Measurements from ENCODE around the gene PLPP6. TPM values are rescaled to one million over a fixed set of nuclear protein-coding genes. Genes with fewer than 3 reads are reported as not detected.

The PLPP6 gene
- total and polyA plus RNA-seq, 2 of the 8 experiments (the other 6 are each of a cell fraction or from before 2014, with no cell fraction given) = 11.8 to 13.3 TPM

DNA sequence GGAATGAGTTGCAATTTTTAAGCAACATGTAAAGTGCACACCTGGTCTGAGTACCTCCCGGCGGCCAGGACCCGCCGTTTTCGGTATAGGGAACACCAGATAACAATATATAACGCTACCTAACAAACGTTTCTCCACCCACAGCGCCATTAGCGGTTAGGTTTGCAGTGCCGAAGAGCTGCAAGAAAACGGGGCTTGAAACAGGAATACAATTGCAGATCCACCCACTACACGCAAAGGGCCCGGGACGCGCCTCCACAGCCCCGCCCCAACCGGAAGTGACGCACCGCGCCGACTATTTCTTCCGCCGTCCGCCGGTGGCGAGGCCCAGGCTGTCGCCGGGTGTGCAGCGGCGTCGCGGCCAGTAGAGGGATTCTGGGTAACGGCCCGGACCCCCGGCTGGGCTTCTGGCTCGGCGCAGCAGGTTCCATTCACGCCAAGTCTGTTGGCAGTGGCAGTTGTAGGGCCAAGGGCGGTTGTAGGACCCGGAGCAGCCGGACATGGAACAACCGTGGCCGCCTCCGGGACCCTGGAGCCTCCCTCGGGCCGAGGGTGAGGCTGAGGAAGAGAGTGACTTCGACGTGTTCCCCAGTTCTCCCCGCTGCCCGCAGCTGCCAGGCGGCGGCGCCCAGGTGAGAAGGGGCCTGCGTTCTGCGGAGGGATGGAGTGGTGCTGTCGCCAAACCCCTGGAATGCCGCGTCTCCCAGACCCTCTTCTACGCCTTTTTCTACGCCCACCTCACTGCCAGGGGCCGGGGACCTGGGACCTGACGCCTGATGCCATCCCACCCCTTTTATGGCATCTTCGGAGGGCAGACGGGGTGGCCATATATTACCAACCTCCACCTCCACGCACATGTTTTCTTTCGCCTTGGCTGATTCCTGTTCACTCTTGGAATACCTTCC lies 17.4 kb downstream of the PLPP6 start, which contains the start of gene CDC37L1:
Gene CDC37L1, plus strand, starts transcription at position 302 of the 905 bp plus-strand sequence. Its CDS starts 199 bp downstream, at position 501.
- Histone ChIP-seq H3K27ac (ENCODE audit: low read depth, low read length) (peak within 1 kb of the TSS; percentile 90), H3K56ac (replicated peaks; ENCODE audit: insufficient read length, low read depth, low read length) (peak within 1 kb of the TSS; percentile 13), H3K23me2 (ENCODE audit: low read depth, low read length) (peaks cover 8% of the 10 kb centered on the region), H3K27me3 (replicated peaks in 1 of 4; ENCODE audit: control insufficient read depth in 3 of 4, extremely low read depth in 1 of 4, insufficient read depth in 3 of 4, low read length in 3 of 4) (no peaks in the 10 kb centered on the region), H3K79me1 (ENCODE audit: low read depth, low read length) (0 out of 2 replicates have a peak, but pooled peaks cover 2% of the 10 kb centered on the region), H3K9me3 (ENCODE audit: insufficient read depth in 2 of 2, low read depth in 1 of 2, low read length in 1 of 2) (no peaks in the 10 kb centered on the region), H4K5ac (ENCODE audit: insufficient read length, low read depth, low read length) (peak within 1 kb of the TSS; percentile 95), H2BK5ac (ENCODE audit: low read depth, low read length) (peak within 1 kb of the TSS; percentile 81), H2BK15ac (ENCODE audit: low read length) (no peak within 1 kb of the TSS), H4K20me1 (replicated peaks in 1 of 2; ENCODE audit: control insufficient read depth in 1 of 2, insufficient read depth in 2 of 2, low read length in 2 of 2) (peaks cover 0 to 2% of the 10 kb centered on the region in 2 experiments), H2BK120ac (replicated peaks; ENCODE audit: low read depth, low read length) (no peak within 1 kb of the TSS), H2BK20ac (ENCODE audit: low read length) (no peak within 1 kb of the TSS), H3K14ac (ENCODE audit: insufficient read length) (no peak within 1 kb of the TSS), H2AFZ (ENCODE audit: low read length) (peak within 1 kb of the TSS; percentile 24), H3K36me3 (ENCODE audit: control insufficient read depth in 2 of 4, insufficient read depth in 4 of 4, low read length in 3 of 4) (no peaks in the 10 kb centered on the region), H4K91ac (replicated peaks; ENCODE audit: insufficient read length, low read length) (no peak within 1 kb of the TSS), H3K4me3 (ENCODE audit: extremely low read depth in 1 of 4, insufficient read depth in 2 of 4, low read depth in 3 of 4, low read length in 4 of 4) (peak within 1 kb of the TSS; percentile 79 to 87 (median 83)), H3K9ac (replicated peaks in 1 of 4; ENCODE audit: extremely low read depth in 1 of 4, low read depth in 3 of 4, low read length in 3 of 4) (peak within 1 kb of the TSS; percentile 91 to 97 (median 92)), H3K4ac (replicated peaks; ENCODE audit: insufficient read length, low read depth, low read length) (no peak within 1 kb of the TSS), H3K4me1 (replicated peaks in 1 of 4; ENCODE audit: control insufficient read depth in 3 of 4, insufficient read depth in 4 of 4, low read length in 3 of 4) (peaks cover 0 to 4% (median 0%) of the 10 kb centered on the region in 4 experiments; a peak in 2 of 7 replicates), H2AK5ac (ENCODE audit: low read depth, low read length) (no peak within 1 kb of the TSS), H3K18ac (ENCODE audit: extremely low read depth, low read length) (peak within 1 kb of the TSS; percentile 68), H4K8ac (ENCODE audit: extremely low read depth, insufficient read depth, low read length) (peak within 1 kb of the TSS; percentile 35; the same call in 1 of the 2 replicates), H2BK12ac (ENCODE audit: low read depth, low read length) (no peak within 1 kb of the TSS; the same call in 1 of the 2 replicates), H3K4me2 (ENCODE audit: insufficient read depth in 1 of 2, low read depth in 2 of 2, low read length in 2 of 2) (peak within 1 kb of the TSS; percentile 82 to 92), H3K23ac (ENCODE audit: insufficient read length) (no peak within 1 kb of the TSS), H3K79me2 (ENCODE audit: control insufficient read depth in 1 of 2, insufficient read depth in 2 of 2, low read length in 2 of 2) (peaks cover 9 to 28% of the 10 kb centered on the region in 2 experiments; a peak in 3 of 4 replicates)
- POLR2A ChIA-PET (ENCODE audit: partially characterized antibody) = interaction anchor here (0.7 to 1.3 kb wide), 5 partner anchors 10 to 57 kb away, joined by 3 to 8 read pairs (median 4); partner anchors contain the start of gene SPATA6L
- CTCF ChIA-PET (ENCODE audit: partially characterized antibody) = interaction anchor here (1.0 kb wide), 1 partner anchor 14 kb away, joined by 7 read pairs; the partner anchor contains the start of gene SPATA6L
- WGBS, 2 experiments (ENCODE audit: extremely low coverage in 1 of 2, insufficient coverage in 1 of 2, insufficient read length in 1 of 2, insufficient replicate concordance in 2 of 2, low coverage in 1 of 2, low lambda C conversion rate in 2 of 2, missing lambda C conversion rate in 1 of 2) = 2% methylated on average over 65 of the region's 66 CpGs; no CpG with 5 or more reads in 1 of the 2 experiments
- DNase-seq (ENCODE audit: low read depth in 1 of 2, low spot score in 2 of 2) (peak; percentile 85 to 99), FAIRE-seq (peak; percentile 24)
- TF ChIP-seq HDAC2 (IDR thresholded peaks at IDR 0.05; ENCODE audit: borderline replicate concordance in 1 of 2, low read depth in 2 of 2, low read length in 2 of 2) (no peak; a peak in 3 of 4 replicates), ASH2L (IDR thresholded peaks at IDR 0.05; ENCODE audit: low read length) (peak; percentile 99), SAP30 (IDR thresholded peaks at IDR 0.05; ENCODE audit: insufficient read depth, insufficient replicate concordance, low read length) (peak; percentile 80), KDM1A (IDR thresholded peaks at IDR 0.05; ENCODE audit: borderline replicate concordance, low read length) (no peak), CREB1 (IDR thresholded peaks at IDR 0.05) (peak; percentile 94), RAD21 (IDR thresholded peaks at IDR 0.05 in 1 of 2, conservative IDR thresholded peaks at IDR 0.05 in 1 of 2; ENCODE audit: low read depth in 2 of 2, low read length in 2 of 2) (peak in 1 of 2 experiments; percentile 28; a peak in 1 of 4 replicates), TAF1 (IDR thresholded peaks at IDR 0.05; ENCODE audit: low read depth, low read length) (peak; percentile 94), POLR2A (IDR thresholded peaks at IDR 0.05; ENCODE audit: control extremely low read depth in 1 of 2, low read depth in 2 of 2, low read length in 2 of 2) (peak; percentile 83 to 92), SP1 (IDR thresholded peaks at IDR 0.05; ENCODE audit: low read depth, low read length) (0 out of 2 replicates have a peak, but pooled peaks have one; percentile 18), EP300 (IDR thresholded peaks at IDR 0.05; ENCODE audit: borderline replicate concordance in 1 of 2, low read depth in 2 of 2, low read length in 2 of 2) (no peak)

Data from H1 (cell line).